Esophagus squamous epithelium (tissue), 4 donors: Measurements from ENCODE around the gene TMEM131L.

Experiments used
- POLR2A ChIP-seq, 4 donors: fragments of 450-650 bp; IDR thresholded peaks; one replicate each; pipeline ENCODE4 v1.6.1; 2017; ENCODE audit warnings: antibody characterized with exemption in 4 of 4, mild to moderate bottlenecking in 4 of 4, moderate library complexity in 3 of 4
- TF ChIP-seq, protein P1 (sequence below), 6 experiments: fragments of 450-650 bp in 4 of 6; fragments of 200-600 bp in 2 of 6; sonication (generic) in 2 of 6; IDR thresholded peaks; one replicate each; pipeline ENCODE4 v1.5.1; 2016 to 2019; ENCODE audit warnings: antibody characterized with exemption in 6 of 6, mild to moderate bottlenecking in 4 of 6, moderate library complexity in 4 of 6

DNA sequence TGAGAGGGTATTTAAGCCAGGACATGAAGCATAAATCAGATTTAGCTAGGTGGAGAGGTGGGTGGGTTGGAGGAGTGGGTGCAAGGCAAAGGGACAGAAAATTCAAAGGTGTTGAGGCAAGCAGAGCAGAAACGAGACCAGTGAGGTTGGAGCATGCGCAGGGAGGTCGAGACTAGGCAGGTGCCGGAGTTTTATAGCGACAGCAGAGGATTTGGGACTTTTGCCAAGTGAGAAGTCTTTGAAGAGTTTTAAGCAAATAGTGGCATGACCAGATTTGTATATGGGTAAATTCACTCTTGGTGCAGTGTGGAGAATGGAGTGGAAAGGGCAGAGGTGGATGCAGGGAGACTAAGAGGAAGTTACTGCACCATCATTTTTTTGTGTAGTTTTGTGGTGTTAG, 110.9 kb downstream of the TMEM131L start:
- TF ChIP-seq, protein P1, sequence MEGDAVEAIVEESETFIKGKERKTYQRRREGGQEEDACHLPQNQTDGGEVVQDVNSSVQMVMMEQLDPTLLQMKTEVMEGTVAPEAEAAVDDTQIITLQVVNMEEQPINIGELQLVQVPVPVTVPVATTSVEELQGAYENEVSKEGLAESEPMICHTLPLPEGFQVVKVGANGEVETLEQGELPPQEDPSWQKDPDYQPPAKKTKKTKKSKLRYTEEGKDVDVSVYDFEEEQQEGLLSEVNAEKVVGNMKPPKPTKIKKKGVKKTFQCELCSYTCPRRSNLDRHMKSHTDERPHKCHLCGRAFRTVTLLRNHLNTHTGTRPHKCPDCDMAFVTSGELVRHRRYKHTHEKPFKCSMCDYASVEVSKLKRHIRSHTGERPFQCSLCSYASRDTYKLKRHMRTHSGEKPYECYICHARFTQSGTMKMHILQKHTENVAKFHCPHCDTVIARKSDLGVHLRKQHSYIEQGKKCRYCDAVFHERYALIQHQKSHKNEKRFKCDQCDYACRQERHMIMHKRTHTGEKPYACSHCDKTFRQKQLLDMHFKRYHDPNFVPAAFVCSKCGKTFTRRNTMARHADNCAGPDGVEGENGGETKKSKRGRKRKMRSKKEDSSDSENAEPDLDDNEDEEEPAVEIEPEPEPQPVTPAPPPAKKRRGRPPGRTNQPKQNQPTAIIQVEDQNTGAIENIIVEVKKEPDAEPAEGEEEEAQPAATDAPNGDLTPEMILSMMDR (IDR thresholded peaks at IDR 0.05), result no peak
- no peak for TF ChIP-seq POLR2A (IDR thresholded peaks at IDR 0.05)
